ENCODE measurements around the gene SOCS2.

GRCh38 chr12:93537769-93538168 lies 34.7 kb upstream of the SOCS2 start:
- TF ChIP-seq CTCF (IDR thresholded peaks at IDR 0.05) = no peak
- no peak for TF ChIP-seq POLR2AphosphoS5 (IDR thresholded peaks at IDR 0.05)
